NB4 (cell line): ENCODE data around the gene CSRNP3.

Experiments used
- POLR2A ChIP-seq: IDR thresholded peaks from 2 replicates; pipeline ENCODE4 v1.6.1; 2011; ENCODE audit warnings: mild to moderate bottlenecking; ENCODE audit not compliant: insufficient read length; ENCODE audit errors: extremely low read depth
- TF ChIP-seq, protein P1 (sequence below): IDR thresholded peaks from one replicate; pipeline ENCODE4 v1.5.1; 2012; ENCODE audit warnings: low read depth, low read length

DNA sequence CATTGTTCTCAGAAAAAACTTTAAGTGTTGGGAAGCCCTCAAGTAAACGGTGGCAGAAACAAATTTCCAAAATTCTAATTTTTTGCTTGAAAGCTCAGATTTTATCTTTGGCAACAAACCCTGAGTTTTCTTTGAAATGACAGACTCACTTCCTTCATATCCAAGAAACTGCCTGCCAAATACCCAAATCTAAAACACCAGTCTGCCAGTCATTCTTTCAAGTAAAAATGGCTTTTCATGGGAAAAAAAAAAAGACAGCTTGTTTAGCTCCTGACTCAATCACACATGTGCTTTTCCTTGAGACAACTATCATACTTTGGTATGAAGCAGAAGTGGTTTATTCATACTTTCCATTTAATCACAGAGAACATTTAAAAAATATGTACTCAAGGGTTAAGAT is 40.6 kb upstream of the CSRNP3 start:
- TF ChIP-seq, protein P1, sequence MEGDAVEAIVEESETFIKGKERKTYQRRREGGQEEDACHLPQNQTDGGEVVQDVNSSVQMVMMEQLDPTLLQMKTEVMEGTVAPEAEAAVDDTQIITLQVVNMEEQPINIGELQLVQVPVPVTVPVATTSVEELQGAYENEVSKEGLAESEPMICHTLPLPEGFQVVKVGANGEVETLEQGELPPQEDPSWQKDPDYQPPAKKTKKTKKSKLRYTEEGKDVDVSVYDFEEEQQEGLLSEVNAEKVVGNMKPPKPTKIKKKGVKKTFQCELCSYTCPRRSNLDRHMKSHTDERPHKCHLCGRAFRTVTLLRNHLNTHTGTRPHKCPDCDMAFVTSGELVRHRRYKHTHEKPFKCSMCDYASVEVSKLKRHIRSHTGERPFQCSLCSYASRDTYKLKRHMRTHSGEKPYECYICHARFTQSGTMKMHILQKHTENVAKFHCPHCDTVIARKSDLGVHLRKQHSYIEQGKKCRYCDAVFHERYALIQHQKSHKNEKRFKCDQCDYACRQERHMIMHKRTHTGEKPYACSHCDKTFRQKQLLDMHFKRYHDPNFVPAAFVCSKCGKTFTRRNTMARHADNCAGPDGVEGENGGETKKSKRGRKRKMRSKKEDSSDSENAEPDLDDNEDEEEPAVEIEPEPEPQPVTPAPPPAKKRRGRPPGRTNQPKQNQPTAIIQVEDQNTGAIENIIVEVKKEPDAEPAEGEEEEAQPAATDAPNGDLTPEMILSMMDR: no peak
- TF ChIP-seq POLR2A: no peak
